Pancreas (tissue), 10 donors: ENCODE measurements around the gene CITED4. TPM values are rescaled to one million over a fixed set of nuclear protein-coding genes. Genes with fewer than 3 reads are reported as not detected.

Experiments
- ATAC-seq, 4 donors: fragments of 200-7000 bp; cut with Tn5 transposase; one replicate each; pipeline versions ENCODE4 v1.8.0 to v1.9.1; 2020; ENCODE audit warnings: mild to moderate bottlenecking in 4 of 4, moderate library complexity in 4 of 4
- DNase-seq, 6 donors: peaks; one replicate each; pipeline ENCODE4 v3.0.0-alpha.2; 2020
- FAIRE-seq: peaks from 2 replicates; lab custom pipeline; 2012; peaks lifted over from hg19 to GRCh38; lab: Jason Lieb, UNC
- H3K27ac ChIP-seq, 4 donors: fragments of 200-600 bp; sonication (generic); 1 replicate in 3 of 4; 2 replicates in 1 of 4; pipeline versions ENCODE4 v1.5.0 to v1.8.0; 2020
- H3K27me3 ChIP-seq, 4 donors: fragments of 200-600 bp; one replicate each; pipeline ENCODE4 v1.8.0; 2021
- H3K36me3 ChIP-seq, 3 donors: fragments of 200-600 bp; sonication (generic) in 1 of 3; one replicate each; pipeline versions ENCODE4 v1.5.0 to v1.8.0; 2020 to 2021
- H3K4me1 ChIP-seq, 3 donors: fragments of 200-600 bp; one replicate each; pipeline ENCODE4 v1.8.0; 2021
- H3K4me3 ChIP-seq, 4 donors: fragments of 200-600 bp; sonication (generic) in 2 of 4; one replicate each; pipeline versions ENCODE4 v1.5.0 to v1.8.0; 2020 to 2021
- H3K9me3 ChIP-seq, 4 donors: fragments of 200-600 bp; one replicate each; pipeline ENCODE4 v1.8.0; 2021
- WGBS, 2 donors: extraction: QIAGEN DNeasy Blood & Tissue Kit; methylation state at CpG; one replicate each; pipeline ENCODE4 v1.1.7; 2013; 5-methylcytosine and 5-hydroxymethylcytosine counted together
- intact Hi-C, 3 donors: fragments of 100-400 bp; cut with DNase I; formaldehyde crosslinking; loops; one replicate each; pipeline versions ENCODE4 v1.11.1 to v1.14.2; 2022
- polyA plus RNA-seq, 2 donors: library from polyadenylated mRNA; stranded (reverse); fragments of 200-250 nt; gene quantifications; one replicate each; pipeline ENCODE4 v1.2.3, GENCODE V29; 2013
- total RNA-seq, 6 donors: library from RNA; stranded (reverse); fragmentation: NEBNext Ultra II Directional in 4 of 6; extraction: Animal tissue kit (Norgen Biotek cat#: 25700) in 4 of 6; gene quantifications; one replicate each; pipeline versions ENCODE4 v1.2.1 to v1.2.4, GENCODE V29; 2021 to 2023
- TF ChIP-seq, protein P1 (sequence below), 4 donors: fragments of 200-600 bp; sonication (generic) in 3 of 4; IDR thresholded peaks; one replicate each; pipeline versions ENCODE4 v1.5.0 to v1.8.0; 2021; ENCODE audit warnings: antibody characterized with exemption in 4 of 4
- donor health status: healthy with polysubstance abuse.
- donor health status: DM: no; HTN: no; CAD: no; lungs with moderate emphysema.
- donor health status: DM: no; HTN: no; CAD: no.
- donor health status: control.
- donor health status: control.
- donor health status: Bipolar disorder and iron deficiency.
- donor health status: DM: yes; HTN: yes; CAD: no.
- donor health status: DM: no; HTN: no; CAD: no.
- donor health status: DM: no; HTN: no; CAD: no.
- donor health status: DM: yes; HTN: yes; CAD: no.

The CITED4 gene
- total and polyA plus RNA-seq, 8 donors = 41.1 to 81.2 (median 51.1) TPM

DNA sequence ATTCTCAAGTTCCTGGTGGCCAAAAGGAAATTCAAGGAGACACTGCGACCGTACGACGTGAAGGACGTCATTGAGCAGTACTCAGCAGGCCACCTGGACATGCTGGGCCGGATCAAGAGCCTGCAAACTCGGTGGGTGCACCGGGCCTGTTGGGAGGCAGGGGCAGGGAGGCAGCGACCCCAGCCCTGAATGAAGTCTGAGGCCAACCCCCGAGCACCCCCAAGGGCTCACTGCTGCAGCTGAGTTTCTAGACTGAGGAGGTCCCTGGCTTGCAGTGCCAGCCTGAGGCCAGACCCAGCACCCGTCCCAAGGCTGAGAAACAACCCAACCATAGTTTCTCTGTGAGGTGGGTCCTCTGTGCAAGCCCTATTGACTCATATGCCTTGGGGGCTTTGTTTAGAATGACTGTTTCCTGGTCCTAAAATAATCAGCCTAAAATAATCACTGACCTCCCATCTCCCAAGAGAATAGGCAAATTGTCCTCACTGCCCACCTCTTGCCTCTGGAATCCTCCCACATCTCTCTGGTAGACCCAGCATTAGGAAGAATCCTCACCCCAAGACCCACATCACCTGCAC is 27.1 kb downstream of the CITED4 start:
- ATAC-seq = no peak

DNA sequence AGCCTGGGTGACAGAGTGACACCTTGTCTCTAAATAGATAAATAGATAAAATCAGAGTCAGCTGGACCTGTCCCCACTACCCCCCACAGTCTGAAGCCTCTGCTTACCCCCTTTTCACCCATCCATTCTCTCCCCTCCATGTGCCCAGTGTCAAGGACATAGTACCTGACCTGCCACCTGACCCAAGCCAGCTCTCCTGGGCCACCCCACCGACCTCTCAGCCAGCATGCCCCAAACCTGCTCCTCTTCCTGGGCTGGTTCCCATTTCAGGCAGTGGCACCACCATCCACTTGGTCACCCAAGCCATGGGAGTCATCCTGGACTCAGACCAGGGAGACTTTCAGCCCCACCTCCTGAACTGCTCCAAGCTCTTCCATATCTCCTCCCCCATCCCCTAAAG is 28.2 kb downstream of the CITED4 start:
- TF ChIP-seq, protein P1, sequence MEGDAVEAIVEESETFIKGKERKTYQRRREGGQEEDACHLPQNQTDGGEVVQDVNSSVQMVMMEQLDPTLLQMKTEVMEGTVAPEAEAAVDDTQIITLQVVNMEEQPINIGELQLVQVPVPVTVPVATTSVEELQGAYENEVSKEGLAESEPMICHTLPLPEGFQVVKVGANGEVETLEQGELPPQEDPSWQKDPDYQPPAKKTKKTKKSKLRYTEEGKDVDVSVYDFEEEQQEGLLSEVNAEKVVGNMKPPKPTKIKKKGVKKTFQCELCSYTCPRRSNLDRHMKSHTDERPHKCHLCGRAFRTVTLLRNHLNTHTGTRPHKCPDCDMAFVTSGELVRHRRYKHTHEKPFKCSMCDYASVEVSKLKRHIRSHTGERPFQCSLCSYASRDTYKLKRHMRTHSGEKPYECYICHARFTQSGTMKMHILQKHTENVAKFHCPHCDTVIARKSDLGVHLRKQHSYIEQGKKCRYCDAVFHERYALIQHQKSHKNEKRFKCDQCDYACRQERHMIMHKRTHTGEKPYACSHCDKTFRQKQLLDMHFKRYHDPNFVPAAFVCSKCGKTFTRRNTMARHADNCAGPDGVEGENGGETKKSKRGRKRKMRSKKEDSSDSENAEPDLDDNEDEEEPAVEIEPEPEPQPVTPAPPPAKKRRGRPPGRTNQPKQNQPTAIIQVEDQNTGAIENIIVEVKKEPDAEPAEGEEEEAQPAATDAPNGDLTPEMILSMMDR (IDR thresholded peaks at IDR 0.05) = no peak
- FAIRE-seq (no peak), ATAC-seq (no peak), DNase-seq (peak in 1 of 6 donors; percentile 35)
- H3K27me3 ChIP-seq = no peaks in the 10 kb centered on the region
- no peaks in the 10 kb centered on the region for H3K9me3 ChIP-seq
- H3K27ac ChIP-seq = no peak overlapping the region
- no peak overlapping the region for H3K4me3 ChIP-seq
- intact Hi-C loops = loop anchor here in 1 of 3 donors (10.0 kb wide), 1 partner anchor 121 kb away; no protein-coding TSS in a partner anchor
- 63 to 70% methylated on average over 1 of the region's 1 CpG for WGBS, 2 donors
- no peaks in the 10 kb centered on the region for H3K4me1 ChIP-seq
- no peaks in the 10 kb centered on the region for H3K36me3 ChIP-seq

More for the DNA sequence above, 27.1 kb downstream of the CITED4 start:
- DNase-seq = no peak
- H3K9me3 ChIP-seq = no peaks in the 10 kb centered on the region
- FAIRE-seq = no peak
- H3K4me3 ChIP-seq = no peak overlapping the region
- TF ChIP-seq, protein P1 (IDR thresholded peaks at IDR 0.05) = no peak
- intact Hi-C loops = loop anchor here in 1 of 3 donors (10.0 kb wide), 1 partner anchor 120 kb away; no protein-coding TSS in a partner anchor
- H3K27me3 ChIP-seq = no peaks in the 10 kb centered on the region
- no peak overlapping the region for H3K27ac ChIP-seq
- 78 to 81% methylated on average over 11 of the region's 11 CpGs for WGBS, 2 donors
- no peaks in the 10 kb centered on the region for H3K4me1 ChIP-seq
- H3K36me3 ChIP-seq = no peaks in the 10 kb centered on the region

DNA sequence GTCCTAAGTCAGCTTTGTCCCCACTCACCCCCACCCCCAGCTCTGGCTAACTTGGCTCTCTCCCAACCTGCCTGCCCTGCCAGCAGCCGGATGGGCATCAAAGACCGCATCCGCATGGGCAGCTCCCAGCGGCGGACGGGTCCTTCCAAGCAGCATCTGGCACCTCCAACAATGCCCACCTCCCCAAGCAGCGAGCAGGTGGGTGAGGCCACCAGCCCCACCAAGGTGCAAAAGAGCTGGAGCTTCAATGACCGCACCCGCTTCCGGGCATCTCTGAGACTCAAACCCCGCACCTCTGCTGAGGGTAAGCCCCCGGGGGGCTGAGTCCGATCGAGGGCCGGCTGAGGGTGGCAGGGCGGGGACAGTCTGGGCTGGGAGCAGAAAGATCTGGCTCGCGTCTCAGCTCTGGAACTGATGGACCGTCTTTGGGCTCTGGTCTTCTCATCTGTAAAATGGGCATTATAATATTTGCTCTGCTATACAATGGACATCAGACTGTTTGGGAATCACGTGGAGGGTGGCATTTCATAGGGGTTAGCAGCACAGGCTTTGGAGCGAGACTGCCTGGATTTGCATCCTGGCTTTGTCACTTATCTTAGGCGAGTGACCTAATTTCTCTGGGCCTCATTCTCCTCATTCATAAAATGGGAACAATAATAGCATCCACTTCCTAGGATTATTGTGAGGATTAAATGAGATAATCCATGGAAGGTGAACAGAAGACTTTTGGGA is 31.0 kb downstream of the CITED4 start:
- no peaks in the 10 kb centered on the region for H3K9me3 ChIP-seq
- no peaks in the 10 kb centered on the region for H3K4me1 ChIP-seq
- no peak for ATAC-seq
- no peak overlapping the region for H3K4me3 ChIP-seq
- no peak for FAIRE-seq
- H3K27ac ChIP-seq = no peak overlapping the region
- TF ChIP-seq, protein P1 (IDR thresholded peaks at IDR 0.05) = no peak
- H3K27me3 ChIP-seq = no peaks in the 10 kb centered on the region
- WGBS, 2 donors = 90 to 91% methylated on average over 22 of the region's 22 CpGs
- intact Hi-C loops = loop anchor here in 1 of 3 donors (10.0 kb wide), 1 partner anchor 124 kb away; no protein-coding TSS in a partner anchor
- no peaks in the 10 kb centered on the region for H3K36me3 ChIP-seq
- DNase-seq = no peak

DNA sequence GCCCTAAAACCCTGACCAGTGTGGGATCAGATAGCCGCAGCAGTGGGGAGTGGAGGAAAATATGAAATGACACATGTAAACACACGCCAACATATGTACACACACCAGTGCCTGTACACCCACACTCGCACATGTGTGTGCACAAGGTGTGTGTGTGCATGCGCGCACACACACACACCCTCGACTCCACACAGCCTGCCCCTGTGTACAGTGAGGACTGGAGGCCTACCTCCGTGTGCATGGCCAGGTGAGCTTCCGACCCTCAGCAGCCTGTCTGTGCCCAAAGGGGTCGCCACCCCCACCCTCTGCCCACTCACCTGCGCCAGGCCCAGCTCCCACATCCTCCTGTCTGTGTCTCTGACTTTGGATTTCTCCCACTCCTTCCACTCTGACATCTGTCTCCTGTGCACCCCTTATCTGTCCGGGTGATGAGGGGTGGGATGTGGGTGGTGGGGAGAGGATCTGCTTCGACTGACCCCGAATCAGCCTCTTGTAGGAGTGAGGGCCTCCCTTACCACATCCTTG is 31.7 kb downstream of the CITED4 start:
- ATAC-seq = no peak
- no peaks in the 10 kb centered on the region for H3K36me3 ChIP-seq
- no peaks in the 10 kb centered on the region for H3K27me3 ChIP-seq
- intact Hi-C loops = loop anchor here in 1 of 3 donors (10.0 kb wide), 1 partner anchor 124 kb away; no protein-coding TSS in a partner anchor
- FAIRE-seq = no peak
- no peaks in the 10 kb centered on the region for H3K9me3 ChIP-seq
- no peak for DNase-seq
- no peaks in the 10 kb centered on the region for H3K4me1 ChIP-seq
- TF ChIP-seq, protein P1 (IDR thresholded peaks at IDR 0.05) = no peak
- 91 to 93% methylated on average over 13 of the region's 13 CpGs for WGBS, 2 donors
- H3K27ac ChIP-seq = no peak overlapping the region
- no peak overlapping the region for H3K4me3 ChIP-seq
